Small intestine (tissue), 7 donors: ENCODE results near the gene RAB7B. TPM values are rescaled to one million over a fixed set of nuclear protein-coding genes. Genes with fewer than 3 reads are reported as not detected.

Source experiments
- DNase-seq, 2 donors: peaks; one replicate each; pipeline versions ENCODE4 v3.0.0 to v3.0.0-alpha.2; 2013
- FAIRE-seq: peaks from 2 replicates; lab custom pipeline; 2012; peaks lifted over from hg19 to GRCh38; lab: Jason Lieb, UNC
- H3K27ac ChIP-seq, 3 donors: one replicate each; pipeline ENCODE4 v1.5.1; 2013; ENCODE audit warnings: low read length in 2 of 3, mild to moderate bottlenecking in 2 of 3, control low read depth in 1 of 3, inconsistent platforms in 1 of 3, low read depth in 1 of 3, moderate library complexity in 1 of 3
- H3K27me3 ChIP-seq, 3 donors: one replicate each; pipeline ENCODE4 v1.6.1; 2013; ENCODE audit warnings: low read length in 3 of 3, inconsistent platforms in 1 of 3; ENCODE audit not compliant: control insufficient read depth in 3 of 3, insufficient read depth in 3 of 3
- H3K36me3 ChIP-seq, 3 donors: one replicate each; pipeline ENCODE4 v1.6.1; 2013; ENCODE audit warnings: low read length in 3 of 3, inconsistent platforms in 1 of 3, low read depth in 1 of 3, mild to moderate bottlenecking in 1 of 3, moderate library complexity in 1 of 3; ENCODE audit not compliant: control insufficient read depth in 3 of 3, insufficient read depth in 2 of 3
- H3K4me1 ChIP-seq, 3 donors: one replicate each; pipeline ENCODE4 v1.6.1; 2013; ENCODE audit warnings: low read length in 2 of 3, inconsistent platforms in 1 of 3, low read depth in 1 of 3, mild to moderate bottlenecking in 1 of 3, moderate library complexity in 1 of 3; ENCODE audit not compliant: control insufficient read depth in 3 of 3, insufficient read depth in 2 of 3
- H3K4me3 ChIP-seq, 3 donors: one replicate each; pipeline ENCODE4 v1.5.1; 2013; ENCODE audit warnings: low read length in 3 of 3, control low read depth in 1 of 3, inconsistent platforms in 1 of 3, low read depth in 1 of 3, mild to moderate bottlenecking in 1 of 3, moderate library complexity in 1 of 3
- H3K9me3 ChIP-seq, 2 donors: one replicate each; pipeline ENCODE4 v1.6.1; 2013; ENCODE audit warnings: low read depth in 1 of 2, low read length in 1 of 2; ENCODE audit not compliant: control insufficient read depth in 2 of 2, insufficient read depth in 1 of 2
- WGBS, 3 donors: extraction: QIAGEN DNeasy Blood & Tissue Kit; methylation state at CpG; one replicate each; pipeline ENCODE4 v1.1.7; 2013; 5-methylcytosine and 5-hydroxymethylcytosine counted together
- polyA plus RNA-seq, 4 donors: library from polyadenylated mRNA; stranded (reverse) in 3 of 4; unstranded in 1 of 4; fragments of 200-250 nt in 3 of 4; fragments of 120-200 nt in 1 of 4; gene quantifications; one replicate each; pipeline versions ENCODE4 v1.2.1 to v1.2.3, GENCODE V29; 2013
- donor health status: healthy with polysubstance abuse.
- donor health status: control.
- donor health status: control.
- donor health status: Bipolar disorder and iron deficiency.
- donor health status: healthy.

Gene RAB7B
- polyA plus RNA-seq, 4 donors: 0.45 to 3.6 (median 0.89) TPM

DNA sequence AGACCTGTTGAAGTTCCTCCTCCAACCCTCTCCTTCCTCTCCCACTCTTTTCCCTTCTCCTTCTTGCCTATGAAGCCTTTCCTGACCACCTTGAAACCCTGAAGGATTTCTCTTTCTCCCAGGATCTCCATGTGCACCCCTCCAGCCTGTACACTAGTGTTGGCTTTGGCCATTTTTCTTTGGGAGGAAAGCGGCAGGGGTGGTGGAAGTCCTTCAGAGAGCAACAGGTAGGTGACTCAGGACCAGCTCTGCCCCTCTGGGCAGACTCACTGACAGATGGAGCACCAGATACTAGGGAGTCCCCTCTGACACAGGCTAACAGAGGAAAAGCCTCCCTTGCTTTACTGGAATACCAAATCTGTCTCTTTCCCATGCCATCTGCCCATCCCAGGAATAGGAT, 64.5 kb downstream of the RAB7B start:
- Histone ChIP-seq H3K36me3 (no peaks in the 10 kb centered on the region), H3K27ac (no peak overlapping the region), H3K4me3 (no peak overlapping the region), H3K27me3 (peaks cover 0 to 39% (median 6%) of the 10 kb centered on the region in 3 donors), H3K9me3 (no peaks in the 10 kb centered on the region), H3K4me1 (no peaks in the 10 kb centered on the region)
- 79 to 95% (median 86%) methylated on average over 1 of the region's 1 CpG for WGBS, 3 donors
- no peak for DNase-seq
- no peak for FAIRE-seq

DNA sequence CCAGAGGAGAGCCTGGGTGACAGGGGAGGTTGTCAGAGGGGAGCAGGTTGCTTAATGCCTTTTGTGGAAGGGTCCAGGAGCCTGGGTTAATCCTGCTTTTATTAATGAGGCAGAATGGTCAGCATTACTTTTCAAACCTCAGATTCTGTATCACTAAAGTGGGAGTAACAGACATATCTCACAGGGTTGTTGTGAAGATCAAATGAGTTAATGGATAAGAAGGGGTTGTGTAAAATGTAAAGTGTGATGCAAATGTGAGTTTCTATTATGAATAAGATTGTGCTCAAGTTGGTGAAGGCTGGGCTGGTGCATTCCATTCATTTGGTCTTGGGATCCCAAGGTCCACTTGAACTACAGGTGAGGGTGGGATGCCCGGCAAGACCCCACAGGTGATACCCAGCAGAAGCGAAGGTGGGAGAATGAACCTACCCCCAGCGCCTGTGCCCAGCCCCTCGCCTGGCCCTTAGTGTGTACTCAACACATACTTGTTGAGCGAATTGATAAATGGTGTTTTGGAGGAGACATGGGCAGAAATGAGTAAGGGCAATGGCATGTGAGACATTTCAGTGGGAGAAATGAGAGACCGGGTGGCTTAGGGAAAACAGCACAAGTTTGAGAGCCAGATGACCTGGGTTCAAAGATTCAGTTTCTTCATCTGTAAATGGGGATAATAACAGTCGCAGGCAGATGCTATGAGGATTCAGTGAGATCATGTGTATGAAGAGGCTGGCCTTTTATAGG, 66.2 kb downstream of the RAB7B start:
- Histone ChIP-seq H3K27ac (no peak overlapping the region), H3K4me3 (no peak overlapping the region), H3K4me1 (no peaks in the 10 kb centered on the region), H3K36me3 (no peaks in the 10 kb centered on the region), H3K9me3 (no peaks in the 10 kb centered on the region), H3K27me3 (peaks cover 0 to 23% (median 0%) of the 10 kb centered on the region in 3 donors)
- no peak for DNase-seq
- 72 to 82% (median 73%) methylated on average over 7 of the region's 7 CpGs for WGBS, 3 donors
- FAIRE-seq: no peak

GRCh38 chr1:205936311-205936710, 66.9 kb downstream of the RAB7B start:
- H3K4me3 ChIP-seq: no peak overlapping the region
- H3K27ac ChIP-seq: no peak overlapping the region
- no peak for DNase-seq
- FAIRE-seq: no peak
- 45 to 80% (median 50%) methylated on average over 6 of the region's 6 CpGs for WGBS, 3 donors
- no peaks in the 10 kb centered on the region for H3K36me3 ChIP-seq
- no peaks in the 10 kb centered on the region for H3K9me3 ChIP-seq
- H3K4me1 ChIP-seq: no peaks in the 10 kb centered on the region
- H3K27me3 ChIP-seq: peaks cover 0 to 27% (median 2%) of the 10 kb centered on the region in 3 donors

- no peak for FAIRE-seq
- no peak overlapping the region for H3K4me3 ChIP-seq
- WGBS, 3 donors: 63 to 83% (median 70%) methylated on average over 8 of the region's 8 CpGs
- no peaks in the 10 kb centered on the region for H3K36me3 ChIP-seq
- H3K27ac ChIP-seq: no peak overlapping the region
- no peaks in the 10 kb centered on the region for H3K4me1 ChIP-seq
- H3K27me3 ChIP-seq: peaks cover 0 to 27% (median 2%) of the 10 kb centered on the region in 3 donors
- no peaks in the 10 kb centered on the region for H3K9me3 ChIP-seq
- no peak for DNase-seq
Observed at GRCh38 chr1:205935869-205936268, 67.3 kb downstream of the RAB7B start.

- Histone ChIP-seq H3K9me3 (no peaks in the 10 kb centered on the region), H3K4me1 (no peaks in the 10 kb centered on the region), H3K27me3 (peaks cover 0 to 27% (median 2%) of the 10 kb centered on the region in 3 donors), H3K27ac (no peak overlapping the region), H3K4me3 (no peak overlapping the region), H3K36me3 (no peaks in the 10 kb centered on the region)
- DNase-seq (no peak), FAIRE-seq (no peak)
- WGBS, 3 donors: 70 to 91% (median 74%) methylated on average over 7 of the region's 7 CpGs
Observed at GRCh38 chr1:205934788-205935187, 68.4 kb downstream of the RAB7B start.

- FAIRE-seq (no peak), DNase-seq (no peak)
- Histone ChIP-seq H3K27me3 (peaks cover 0 to 23% (median 2%) of the 10 kb centered on the region in 3 donors), H3K4me3 (no peak overlapping the region), H3K27ac (peak overlapping the region in 1 of 3 donors; percentile 21), H3K9me3 (no peaks in the 10 kb centered on the region), H3K4me1 (no peaks in the 10 kb centered on the region), H3K36me3 (no peaks in the 10 kb centered on the region)
- 49 to 53% (median 50%) methylated on average over 7 of the region's 7 CpGs for WGBS, 3 donors
Observed at GRCh38 chr1:205933671-205934618, 69.2 kb downstream of the RAB7B start.

GRCh38 chr1:205932776-205933175, 70.4 kb downstream of the RAB7B start:
- H3K4me3 ChIP-seq: no peak overlapping the region
- WGBS, 3 donors: 72 to 83% (median 76%) methylated on average over 6 of the region's 6 CpGs
- H3K27me3 ChIP-seq: peaks cover 0 to 17% (median 2%) of the 10 kb centered on the region in 3 donors
- no peaks in the 10 kb centered on the region for H3K9me3 ChIP-seq
- H3K36me3 ChIP-seq: no peaks in the 10 kb centered on the region
- no peak for DNase-seq
- H3K27ac ChIP-seq: no peak overlapping the region
- no peaks in the 10 kb centered on the region for H3K4me1 ChIP-seq
- FAIRE-seq: no peak

GRCh38 chr1:205930799-205931281, 72.4 kb downstream of the RAB7B start:
- Histone ChIP-seq H3K4me1 (no peaks in the 10 kb centered on the region), H3K9me3 (no peaks in the 10 kb centered on the region), H3K27me3 (peaks cover 0 to 10% (median 2%) of the 10 kb centered on the region in 3 donors), H3K4me3 (no peak overlapping the region), H3K27ac (no peak overlapping the region), H3K36me3 (no peaks in the 10 kb centered on the region)
- WGBS, 3 donors: 52 to 58% (median 57%) methylated on average over 4 of the region's 4 CpGs
- FAIRE-seq (no peak), DNase-seq (no peak)
